NCI-H187 treated with DMSO at 0.1 percent for 48 hours (cell line): Measurements from ENCODE around the gene PLSCR4.
"Not testable (repeated sequence)": the region's sequence is repeated elsewhere in the genome, so short reads cannot be mapped to it uniquely, and the experiment has no call there.

Experiments
- DNase-seq: peaks from one replicate; lab custom pipeline; 2025; lab: John Stamatoyannopoulos, UW

Gene PLSCR4

GRCh38 chr3:146246526-146246925 lies 4.4 kb downstream of the PLSCR4 start:
- DNase-seq: no peak

- no peak for DNase-seq
These were observed 7.3 kb downstream of the PLSCR4 start for GRCh38 chr3:146243559-146243958.

GRCh38 chr3:146241523-146242240 lies 9.2 kb downstream of the PLSCR4 start:
- no peak for DNase-seq

- DNase-seq: no peak
These were observed 17.4 kb downstream of the PLSCR4 start for GRCh38 chr3:146233487-146233886.

GRCh38 chr3:146227486-146227885 lies 23.4 kb downstream of the PLSCR4 start:
- no peak for DNase-seq

GRCh38 chr3:146226881-146227280 lies 24.0 kb downstream of the PLSCR4 start:
- no peak for DNase-seq

GRCh38 chr3:146225458-146225857 lies 25.4 kb downstream of the PLSCR4 start:
- not testable (repeated sequence) for DNase-seq

- DNase-seq: no peak
These were observed 27.2 kb downstream of the PLSCR4 start for GRCh38 chr3:146223401-146224373.

- DNase-seq: no peak
These were observed 28.5 kb downstream of the PLSCR4 start for GRCh38 chr3:146222204-146223046.

- no peak for DNase-seq
These were observed 29.6 kb downstream of the PLSCR4 start for GRCh38 chr3:146221276-146221675.

GRCh38 chr3:146218880-146219866 lies 31.7 kb downstream of the PLSCR4 start:
- DNase-seq: no peak

- no peak for DNase-seq
These were observed 33.6 kb downstream of the PLSCR4 start for GRCh38 chr3:146217324-146217723.

GRCh38 chr3:146214493-146214892 lies 36.4 kb downstream of the PLSCR4 start:
- DNase-seq: no peak

- no peak for DNase-seq
These were observed 41.5 kb downstream of the PLSCR4 start for GRCh38 chr3:146209371-146209770.

- DNase-seq: no peak
These were observed 47.1 kb downstream of the PLSCR4 start for GRCh38 chr3:146203776-146204175.

- no peak for DNase-seq
These were observed 50.3 kb downstream of the PLSCR4 start for GRCh38 chr3:146200461-146201220.

GRCh38 chr3:146199762-146200161 lies 51.1 kb downstream of the PLSCR4 start:
- DNase-seq: no peak

GRCh38 chr3:146196789-146197188 lies 54.1 kb downstream of the PLSCR4 start:
- no peak for DNase-seq

- DNase-seq: no peak
These were observed 55.3 kb downstream of the PLSCR4 start for GRCh38 chr3:146195605-146196004.

GRCh38 chr3:146195030-146195429 lies 55.9 kb downstream of the PLSCR4 start:
- no peak for DNase-seq
